ACC112 (cell line): ENCODE measurements around the gene DOCK4.
"Not testable (repeated sequence)": the region's sequence is repeated elsewhere in the genome, so short reads cannot be mapped to it uniquely, and the experiment has no call there.

Experiments used
- H2AFZ ChIP-seq: fragments of 200-600 bp; sonication (generic); one replicate; pipeline ENCODE4 v1.6.0; 2017; ENCODE audit warnings: antibody characterized with exemption, low read length; ENCODE audit not compliant: unreplicated experiment
- H3K27ac ChIP-seq: fragments of 200-600 bp; sonication (generic); 2 replicates; pipeline ENCODE4 v1.5.1; 2014; ENCODE audit warnings: low read depth, mild to moderate bottlenecking, antibody characterized with exemption, low read length, moderate library complexity
- H3K27me3 ChIP-seq: fragments of 200-600 bp; sonication (generic); 2 replicates; pipeline ENCODE4 v1.6.1; 2014; ENCODE audit warnings: mild to moderate bottlenecking, antibody characterized with exemption, low read length, moderate library complexity, mixed read lengths; ENCODE audit not compliant: insufficient read depth
- H3K36me3 ChIP-seq: fragments of 200-600 bp; sonication (generic); 2 replicates; pipeline ENCODE4 v1.6.1; 2016; ENCODE audit warnings: mild to moderate bottlenecking, antibody characterized with exemption, low read length, moderate library complexity, mixed read lengths; ENCODE audit not compliant: insufficient read depth
- H3K4me1 ChIP-seq: fragments of 200-600 bp; sonication (generic); one replicate; pipeline ENCODE4 v1.6.1; 2016; ENCODE audit warnings: low read length, mixed read lengths; ENCODE audit not compliant: insufficient read depth, unreplicated experiment, control insufficient read depth
- H3K4me3 ChIP-seq: fragments of 200-600 bp; sonication (generic); 2 replicates; pipeline ENCODE4 v1.5.1; 2014; ENCODE audit warnings: mild to moderate bottlenecking, low read depth, low read length
- H3K79me2 ChIP-seq: fragments of 200-600 bp; sonication (generic); one replicate; pipeline ENCODE4 v1.6.0; 2016; ENCODE audit warnings: low read length; ENCODE audit not compliant: control insufficient read depth, unreplicated experiment, insufficient read depth

The DOCK4 gene

DNA sequence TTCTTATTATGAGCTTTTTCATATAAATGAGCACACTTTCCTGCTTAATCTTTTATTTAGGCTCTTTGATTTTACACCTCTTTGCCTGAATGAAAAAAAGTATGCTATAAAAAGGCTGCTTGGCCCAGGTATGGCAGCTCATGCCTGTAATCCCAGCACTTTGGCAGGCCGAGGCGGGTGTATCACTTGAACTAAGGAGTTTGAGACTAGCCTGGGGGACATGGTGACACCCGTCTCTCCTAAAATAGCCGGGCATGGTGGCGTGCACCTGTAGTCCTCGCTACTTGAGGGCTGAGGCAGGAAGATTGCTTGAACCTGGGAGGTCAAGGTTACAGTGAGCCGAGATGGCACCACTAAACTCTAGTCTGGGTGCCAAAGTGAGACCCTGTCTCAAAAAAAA, 72.9 kb downstream of the DOCK4 start:
- Histone ChIP-seq H3K27me3 (no peaks in the 10 kb centered on the region), H3K27ac (no peak overlapping the region), H3K79me2 (no peaks in the 10 kb centered on the region), H3K36me3 (no peaks in the 10 kb centered on the region), H3K4me3 (no peak overlapping the region), H3K4me1 (no peaks in the 10 kb centered on the region), H2AFZ (no peak overlapping the region)

DNA sequence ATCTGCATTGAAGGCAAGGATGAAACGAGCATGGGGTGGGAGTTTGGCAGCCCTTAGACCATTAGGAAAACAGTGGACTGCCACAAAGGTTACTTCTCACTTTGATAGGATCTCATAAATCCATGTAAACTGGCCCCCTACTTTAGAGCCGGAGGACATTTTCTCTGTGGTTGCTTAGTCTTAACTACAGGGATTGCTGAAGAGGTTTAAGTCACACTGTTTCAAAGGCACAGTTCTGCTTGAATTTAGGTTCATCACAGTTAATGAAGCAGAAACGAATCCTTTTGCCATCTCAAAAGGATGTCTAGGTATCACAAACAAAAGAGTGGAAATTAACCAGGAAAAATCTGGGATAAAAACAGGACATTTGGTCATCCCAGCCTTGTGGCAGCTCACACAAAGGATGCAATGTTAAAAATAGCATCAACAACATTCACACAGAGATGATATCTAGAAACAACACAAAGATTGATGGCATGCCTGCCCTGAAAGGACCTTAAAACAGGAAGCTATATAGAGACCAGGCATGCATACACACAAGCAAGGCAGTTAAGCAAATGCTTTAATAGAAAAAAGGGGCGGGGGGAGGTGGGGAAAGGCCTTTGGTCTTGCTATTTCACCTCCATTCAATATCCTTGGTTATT, 74.0 kb downstream of the DOCK4 start:
- Histone ChIP-seq H3K4me3 (no peak overlapping the region), H2AFZ (no peak overlapping the region), H3K36me3 (no peaks in the 10 kb centered on the region), H3K4me1 (no peaks in the 10 kb centered on the region), H3K27me3 (no peaks in the 10 kb centered on the region), H3K79me2 (no peaks in the 10 kb centered on the region), H3K27ac (no peak overlapping the region)

DNA sequence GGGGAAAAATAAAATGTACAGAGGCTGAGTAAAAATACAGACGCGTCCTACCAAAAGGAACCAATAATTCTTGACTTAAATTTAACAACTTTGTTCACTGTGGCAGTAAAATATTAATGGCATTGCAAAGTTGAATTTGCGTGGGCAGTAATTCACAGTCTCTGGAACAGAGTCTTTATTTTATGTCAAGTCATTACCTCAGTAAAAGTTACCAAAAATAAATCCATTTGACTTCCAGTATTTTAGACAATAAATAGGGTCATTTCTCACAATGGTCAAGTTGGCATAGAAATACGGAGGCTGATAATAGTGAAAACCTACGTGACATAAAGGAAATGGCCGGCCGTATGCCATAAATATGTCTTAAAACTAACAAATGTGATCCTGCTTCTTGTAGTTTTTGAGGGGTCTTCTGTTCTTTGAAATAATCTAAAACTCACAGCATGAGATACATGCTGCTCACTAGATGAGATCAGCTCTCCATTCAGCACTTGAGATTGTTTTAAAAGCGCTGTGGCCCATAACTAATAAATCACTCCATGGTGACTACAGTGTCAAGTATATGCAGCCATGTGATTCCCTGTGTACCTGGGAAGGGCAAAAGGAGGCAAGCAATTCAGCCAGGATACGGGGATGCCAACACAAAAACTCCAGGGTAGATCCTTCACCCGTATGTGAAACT, 75.3 kb downstream of the DOCK4 start:
- Histone ChIP-seq H3K4me1 (no peaks in the 10 kb centered on the region), H3K27me3 (no peaks in the 10 kb centered on the region), H3K4me3 (no peak overlapping the region), H3K27ac (no peak overlapping the region), H2AFZ (no peak overlapping the region), H3K36me3 (no peaks in the 10 kb centered on the region), H3K79me2 (no peaks in the 10 kb centered on the region)

DNA sequence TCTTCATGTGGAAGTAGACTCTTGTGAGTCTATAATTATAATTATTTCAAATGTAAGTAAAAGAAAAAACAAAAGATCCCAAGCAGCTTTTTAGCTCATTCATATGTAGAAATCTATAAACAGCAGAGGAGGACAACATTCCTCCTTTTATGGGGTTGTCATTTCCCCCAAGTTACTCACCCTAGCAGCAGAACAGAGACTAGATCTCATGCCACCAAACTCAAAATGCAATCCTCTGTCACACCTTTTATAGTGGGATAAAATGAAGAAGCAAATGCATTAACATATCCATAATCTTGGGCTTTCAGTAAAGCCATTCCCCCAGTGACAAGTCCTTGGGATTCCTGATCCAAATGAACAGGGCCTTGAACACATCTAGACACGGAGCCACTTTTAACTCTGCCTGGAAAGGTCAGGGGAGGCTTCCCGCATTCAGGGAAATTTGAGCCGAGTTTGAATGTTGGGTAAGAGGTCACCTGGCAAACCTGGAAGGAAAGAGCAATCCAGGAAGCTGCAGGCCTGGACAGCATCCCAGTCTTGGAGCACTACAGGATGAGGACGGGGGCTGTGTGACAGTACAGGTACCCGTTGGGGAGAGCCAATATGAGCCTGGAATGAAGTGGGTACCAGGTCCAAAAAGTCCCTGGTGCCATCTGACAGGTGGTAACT, 76.4 kb downstream of the DOCK4 start:
- Histone ChIP-seq H3K4me1 (no peaks in the 10 kb centered on the region), H3K79me2 (no peaks in the 10 kb centered on the region), H3K4me3 (no peak overlapping the region), H3K27me3 (no peaks in the 10 kb centered on the region), H3K27ac (no peak overlapping the region), H2AFZ (no peak overlapping the region), H3K36me3 (no peaks in the 10 kb centered on the region)

DNA sequence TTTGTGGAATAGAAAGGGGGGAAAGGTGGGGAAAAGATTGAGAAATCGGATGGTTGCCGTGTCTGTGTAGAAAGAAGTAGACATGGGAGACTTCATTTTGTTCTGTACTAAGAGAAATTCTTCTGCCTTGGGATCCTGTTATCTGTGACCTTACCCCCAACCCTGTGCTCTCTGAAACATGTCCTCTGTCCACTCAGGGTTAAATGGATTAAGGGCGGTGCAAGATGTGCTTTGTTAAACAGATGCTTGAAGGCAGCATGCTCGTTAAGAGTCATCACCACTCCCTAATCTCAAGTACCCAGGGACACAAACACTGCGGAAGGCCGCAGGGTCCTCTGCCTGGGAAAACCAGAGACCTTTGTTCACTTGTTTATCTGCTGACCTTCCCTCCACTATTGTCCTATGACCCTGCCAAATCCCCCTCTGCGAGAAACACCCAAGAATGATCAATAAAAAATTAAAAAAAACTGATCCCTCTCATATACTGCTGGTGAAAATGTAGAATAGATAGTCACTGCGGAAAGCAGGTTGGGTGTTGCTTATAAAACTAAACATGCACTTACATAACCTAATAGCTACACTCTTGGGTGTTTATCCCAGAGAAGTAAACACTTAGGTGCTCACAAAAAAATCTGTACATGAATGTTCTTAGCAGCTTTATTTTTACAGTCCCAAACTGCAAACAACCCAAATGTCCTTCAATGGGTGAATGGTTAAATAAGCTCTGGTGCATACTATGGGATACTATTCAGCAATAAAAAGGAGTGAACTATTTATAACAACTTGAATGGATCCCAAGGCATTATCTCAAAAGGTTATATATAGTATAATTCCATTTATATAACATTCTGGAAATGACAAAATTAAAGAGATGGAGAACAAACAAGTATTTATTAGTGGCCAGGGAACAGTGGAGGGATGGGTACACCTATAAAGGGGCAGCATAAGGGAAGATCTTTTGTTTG, 77.5 kb downstream of the DOCK4 start:
- H2AFZ ChIP-seq, H3K4me1 ChIP-seq, H3K36me3 ChIP-seq, H3K27ac ChIP-seq, H3K79me2 ChIP-seq, H3K4me3 ChIP-seq, H3K27me3 ChIP-seq: not testable (repeated sequence)

- not testable (repeated sequence) for H3K4me3 ChIP-seq, H3K27me3 ChIP-seq, H3K4me1 ChIP-seq, H3K79me2 ChIP-seq, H3K36me3 ChIP-seq, H3K27ac ChIP-seq, H2AFZ ChIP-seq
These were observed 78.2 kb downstream of the DOCK4 start for GRCh38 chr7:112128041-112128440.

GRCh38 chr7:112125250-112125649, 80.9 kb downstream of the DOCK4 start:
- Histone ChIP-seq H3K27ac (no peak overlapping the region), H2AFZ (no peak overlapping the region), H3K79me2 (no peaks in the 10 kb centered on the region), H3K4me1 (no peaks in the 10 kb centered on the region), H3K27me3 (no peaks in the 10 kb centered on the region), H3K4me3 (no peak overlapping the region), H3K36me3 (no peaks in the 10 kb centered on the region)

DNA sequence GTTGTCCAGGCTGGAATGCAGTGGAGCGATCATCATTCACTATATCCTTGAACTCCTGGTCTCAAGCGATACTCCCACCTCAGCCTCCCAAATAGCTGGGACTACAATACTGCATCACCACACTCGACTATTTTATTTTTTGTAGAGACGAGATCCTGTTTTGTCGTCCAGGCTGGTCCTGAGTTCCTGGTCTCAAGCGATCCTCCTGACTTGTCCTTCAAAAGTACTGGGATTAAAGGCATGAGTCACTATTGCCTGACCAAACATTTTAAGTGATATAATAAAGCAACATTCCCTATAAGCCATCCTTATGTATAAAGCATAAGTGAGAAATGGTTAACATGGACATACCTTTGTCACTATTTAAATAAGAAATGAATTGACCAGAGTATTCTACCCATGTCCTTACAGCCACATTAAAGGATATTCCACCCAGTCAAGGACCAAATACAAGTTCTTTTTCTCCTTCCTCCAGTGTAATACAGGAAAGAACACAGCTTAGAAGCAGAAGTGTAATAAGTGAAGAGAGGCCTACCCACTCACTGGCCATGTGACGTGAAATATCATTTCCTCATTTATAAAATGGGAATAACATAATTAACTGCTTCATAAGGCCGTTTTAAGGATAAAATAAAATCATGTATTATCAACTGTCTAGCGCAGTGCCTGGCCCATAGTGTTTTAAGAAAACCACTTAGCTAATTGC, 82.0 kb downstream of the DOCK4 start:
- Histone ChIP-seq H3K4me1 (no peaks in the 10 kb centered on the region), H3K79me2 (no peaks in the 10 kb centered on the region), H3K36me3 (no peaks in the 10 kb centered on the region), H3K27ac (no peak overlapping the region), H3K27me3 (no peaks in the 10 kb centered on the region), H3K4me3 (no peak overlapping the region), H2AFZ (no peak overlapping the region)

GRCh38 chr7:112122798-112123197, 83.4 kb downstream of the DOCK4 start:
- no peak overlapping the region for H3K27ac ChIP-seq

GRCh38 chr7:112122144-112122543, 84.1 kb downstream of the DOCK4 start:
- Histone ChIP-seq H3K4me1 (no peaks in the 10 kb centered on the region), H2AFZ (no peak overlapping the region), H3K27ac (no peak overlapping the region), H3K27me3 (no peaks in the 10 kb centered on the region), H3K4me3 (no peak overlapping the region), H3K36me3 (no peaks in the 10 kb centered on the region), H3K79me2 (no peaks in the 10 kb centered on the region)

More at GRCh38 chr7:112122798-112123197, 83.4 kb downstream of the DOCK4 start:
- H3K4me3 ChIP-seq: no peak overlapping the region
- no peaks in the 10 kb centered on the region for H3K79me2 ChIP-seq
- no peak overlapping the region for H2AFZ ChIP-seq
- no peaks in the 10 kb centered on the region for H3K27me3 ChIP-seq
- no peaks in the 10 kb centered on the region for H3K4me1 ChIP-seq
- no peaks in the 10 kb centered on the region for H3K36me3 ChIP-seq
